AG04450 (cell line): ENCODE data around the gene ARL14. TPM values are rescaled to one million over a fixed set of nuclear protein-coding genes. Genes with fewer than 3 reads are reported as not detected.

Experiments
- CTCF ChIA-PET: fragments of 300-600, 350-600 bp; formaldehyde crosslinking; extraction: SDS; loops from one replicate; lab custom pipeline; 2022; ENCODE audit warnings: antibody characterized with exemption, inconsistent platforms; lab: Charles Lee
- POLR2A ChIA-PET: fragments of 350-600 bp; formaldehyde crosslinking; extraction: SDS; loops from one replicate; lab custom pipeline; 2021; ENCODE audit warnings: antibody characterized with exemption, inconsistent platforms; lab: Yijun Ruan, JAX
- DNase-seq: peaks from one replicate; pipeline ENCODE4 v3.0.0-alpha.2; 2011; ENCODE audit warnings: low read depth, low spot score
- H3K27ac ChIP-seq: one replicate; pipeline ENCODE4 v1.5.1; 2012; ENCODE audit warnings: low read depth, low read length, control low read depth
- H3K27me3 ChIP-seq: one replicate; pipeline ENCODE4 v1.6.0; 2012; ENCODE audit warnings: low read length; ENCODE audit not compliant: control insufficient read depth, insufficient read depth
- H3K4me3 ChIP-seq: 2 replicates; pipeline ENCODE4 v1.5.1; 2011; ENCODE audit warnings: mild to moderate bottlenecking, low read depth, low read length, control low read depth
- H3K9me3 ChIP-seq: 2 replicates; pipeline ENCODE4 v1.5.1; 2012; ENCODE audit warnings: low read length; ENCODE audit not compliant: control insufficient read depth, insufficient read depth
- CTCF ChIP-seq: IDR thresholded peaks from 2 replicates; pipeline ENCODE4 v1.5.1; 2011; ENCODE audit warnings: low read depth, low read length, control low read depth, inconsistent platforms
- polyA plus RNA-seq: library from polyadenylated mRNA; depleted of rRNA; stranded (reverse); fragments of >200 nt; gene quantifications from 2 replicates; pipeline ENCODE4 v1.2.3, GENCODE V29; 2011

Gene ARL14
- polyA plus RNA-seq, 1 experiment: not detected

DNA sequence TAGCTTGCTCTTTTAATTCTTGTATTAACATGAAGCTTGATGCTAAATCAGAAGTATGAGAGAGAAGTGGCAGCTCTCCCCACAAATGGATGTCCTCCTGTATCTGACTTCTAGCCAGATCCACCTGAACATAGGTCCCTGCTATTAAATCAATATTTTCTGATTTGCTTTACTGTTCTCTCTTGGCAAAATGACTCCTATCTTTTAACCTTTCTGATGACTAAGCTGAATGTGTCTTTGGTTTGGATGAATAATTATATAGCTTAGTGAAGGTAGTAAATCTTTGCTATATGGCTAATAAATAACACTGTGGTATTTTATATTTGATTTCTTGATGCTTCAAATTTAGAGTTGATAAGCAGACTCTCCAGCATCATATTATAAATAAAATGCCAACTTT, 28.3 kb upstream of the ARL14 start:
- no peak for TF ChIP-seq CTCF
- Histone ChIP-seq H3K27ac (no peak overlapping the region), H3K9me3 (no peaks in the 10 kb centered on the region), H3K4me3 (no peak overlapping the region), H3K27me3 (no peaks in the 10 kb centered on the region)
- DNase-seq: no peak
- POLR2A ChIA-PET: no interaction called here
- CTCF ChIA-PET: interaction anchor here (0.7 kb wide), 1 partner anchor 202 kb away, joined by 3 read pairs; no protein-coding TSS in a partner anchor

GRCh38 chr3:160649596-160649995, 27.4 kb upstream of the ARL14 start:
- no peak for TF ChIP-seq CTCF
- no peaks in the 10 kb centered on the region for H3K9me3 ChIP-seq
- DNase-seq: no peak
- ChIA-PET CTCF (no interaction called here), POLR2A (no interaction called here)
- no peak overlapping the region for H3K27ac ChIP-seq
- H3K27me3 ChIP-seq: no peaks in the 10 kb centered on the region
- no peak overlapping the region for H3K4me3 ChIP-seq

- Histone ChIP-seq H3K9me3 (no peaks in the 10 kb centered on the region), H3K27ac (no peak overlapping the region), H3K27me3 (no peaks in the 10 kb centered on the region), H3K4me3 (no peak overlapping the region)
- peak; percentile 22; the same call in 1 of the 2 replicates for TF ChIP-seq CTCF
- ChIA-PET CTCF (interaction anchor here (1.1 to 2.2 kb wide), 4 partner anchors 9 to 288 kb away, joined by 3 to 5 read pairs (median 4); no protein-coding TSS in a partner anchor), POLR2A (no interaction called here)
- DNase-seq: no peak
Measured at GRCh38 chr3:160653512-160653911, 23.4 kb upstream of the ARL14 start.

GRCh38 chr3:160660902-160661301, 16.1 kb upstream of the ARL14 start:
- Histone ChIP-seq H3K27ac (no peak overlapping the region), H3K27me3 (no peaks in the 10 kb centered on the region), H3K9me3 (no peaks in the 10 kb centered on the region), H3K4me3 (no peak overlapping the region)
- no peak for DNase-seq
- POLR2A ChIA-PET: no interaction called here
- TF ChIP-seq CTCF: no peak
- CTCF ChIA-PET: interaction anchor here (1.3 kb wide), 1 partner anchor 25 kb away, joined by 4 read pairs; no protein-coding TSS in a partner anchor

DNA sequence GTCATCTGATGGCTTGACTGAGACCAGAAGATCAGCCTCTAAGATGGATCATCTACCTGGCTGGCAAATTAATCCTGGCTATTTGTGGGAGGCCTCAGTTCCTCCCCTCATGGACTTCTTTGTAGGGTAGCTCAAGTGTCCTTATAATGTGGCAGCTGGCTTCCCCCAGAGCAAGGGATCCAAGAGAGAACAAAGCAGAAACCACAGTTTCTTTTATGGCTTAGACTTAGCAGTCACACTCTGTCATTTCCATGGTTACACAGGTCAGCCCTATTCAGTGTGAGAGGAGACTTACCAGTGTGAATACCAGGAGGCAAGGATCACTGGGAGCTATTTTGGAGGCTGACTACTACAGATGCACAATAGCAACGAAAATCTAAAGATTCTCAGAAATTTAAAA, 15.3 kb upstream of the ARL14 start:
- POLR2A ChIA-PET: no interaction called here
- H3K9me3 ChIP-seq: no peaks in the 10 kb centered on the region
- DNase-seq: no peak
- TF ChIP-seq CTCF: no peak
- no peaks in the 10 kb centered on the region for H3K27me3 ChIP-seq
- no peak overlapping the region for H3K27ac ChIP-seq
- CTCF ChIA-PET: interaction anchor here (0.6 kb wide), 1 partner anchor 26 kb away, joined by 3 read pairs; no protein-coding TSS in a partner anchor
- H3K4me3 ChIP-seq: no peak overlapping the region
